NCI-H1092 (cell line): ENCODE data around the gene GATD1.

ENCODE experiments used
- DNase-seq: peaks from one replicate; lab custom pipeline; 2025; lab: John Stamatoyannopoulos, UW

The GATD1 gene, protein sequence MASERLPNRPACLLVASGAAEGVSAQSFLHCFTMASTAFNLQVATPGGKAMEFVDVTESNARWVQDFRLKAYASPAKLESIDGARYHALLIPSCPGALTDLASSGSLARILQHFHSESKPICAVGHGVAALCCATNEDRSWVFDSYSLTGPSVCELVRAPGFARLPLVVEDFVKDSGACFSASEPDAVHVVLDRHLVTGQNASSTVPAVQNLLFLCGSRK

DNA sequence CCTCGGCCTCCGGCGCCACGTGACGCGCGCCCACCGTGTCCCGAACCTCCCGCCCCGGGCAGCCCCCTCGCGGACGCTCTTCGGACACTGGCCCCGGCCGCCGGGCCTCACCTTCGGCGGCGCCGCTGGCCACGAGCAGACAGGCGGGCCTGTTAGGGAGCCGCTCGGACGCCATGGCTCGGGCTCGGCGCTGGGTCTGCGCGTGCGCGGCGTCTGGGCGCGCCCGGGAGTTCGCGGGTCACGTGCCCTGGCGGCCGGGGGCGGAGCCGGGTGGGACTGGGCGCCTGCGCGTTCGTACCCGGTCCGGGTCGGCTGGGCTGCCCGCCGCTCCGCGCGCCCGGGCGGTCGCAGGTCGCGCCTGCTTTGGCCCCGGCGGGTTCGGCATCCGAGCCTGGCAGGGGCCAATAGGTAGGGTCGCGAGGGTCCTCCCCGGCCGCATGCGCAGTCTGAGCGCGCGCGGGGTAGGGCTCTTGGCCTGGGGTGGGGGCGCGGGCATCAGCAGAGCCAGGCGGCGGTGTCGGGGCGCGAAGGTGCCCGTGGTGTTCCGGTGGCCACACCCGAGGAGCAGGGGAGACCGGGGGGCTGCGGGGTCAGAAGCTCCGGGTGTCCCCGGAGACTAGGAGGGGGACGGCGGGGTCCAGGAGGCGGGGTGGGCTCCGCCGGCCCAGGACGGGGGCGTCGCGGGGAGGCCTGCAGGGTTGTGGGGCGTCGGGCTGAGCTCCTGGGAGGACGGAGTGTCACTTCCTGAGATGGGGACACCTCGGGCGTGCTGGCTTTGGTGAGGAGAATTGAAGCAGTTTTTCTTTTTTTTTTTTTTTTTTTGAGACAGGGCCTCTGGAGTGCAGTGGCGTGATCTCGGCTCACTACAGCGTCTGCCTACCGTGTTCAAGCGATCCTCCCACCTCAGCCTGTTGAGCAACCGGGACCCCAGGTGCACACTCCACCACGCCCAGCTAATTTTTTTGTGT is at the start of gene GATD1:
GATD1 (minus strand) TSS at position 200 of the 968 bp plus-strand sequence; CDS start at position 175, 25 bp downstream.
- peak; percentile 83 for DNase-seq

- no peak for DNase-seq
Observed at GRCh38 chr11:826836-827145, 49.5 kb upstream of the GATD1 start.

- DNase-seq: no peak
Observed at GRCh38 chr11:826227-826621, 48.9 kb upstream of the GATD1 start.

DNA sequence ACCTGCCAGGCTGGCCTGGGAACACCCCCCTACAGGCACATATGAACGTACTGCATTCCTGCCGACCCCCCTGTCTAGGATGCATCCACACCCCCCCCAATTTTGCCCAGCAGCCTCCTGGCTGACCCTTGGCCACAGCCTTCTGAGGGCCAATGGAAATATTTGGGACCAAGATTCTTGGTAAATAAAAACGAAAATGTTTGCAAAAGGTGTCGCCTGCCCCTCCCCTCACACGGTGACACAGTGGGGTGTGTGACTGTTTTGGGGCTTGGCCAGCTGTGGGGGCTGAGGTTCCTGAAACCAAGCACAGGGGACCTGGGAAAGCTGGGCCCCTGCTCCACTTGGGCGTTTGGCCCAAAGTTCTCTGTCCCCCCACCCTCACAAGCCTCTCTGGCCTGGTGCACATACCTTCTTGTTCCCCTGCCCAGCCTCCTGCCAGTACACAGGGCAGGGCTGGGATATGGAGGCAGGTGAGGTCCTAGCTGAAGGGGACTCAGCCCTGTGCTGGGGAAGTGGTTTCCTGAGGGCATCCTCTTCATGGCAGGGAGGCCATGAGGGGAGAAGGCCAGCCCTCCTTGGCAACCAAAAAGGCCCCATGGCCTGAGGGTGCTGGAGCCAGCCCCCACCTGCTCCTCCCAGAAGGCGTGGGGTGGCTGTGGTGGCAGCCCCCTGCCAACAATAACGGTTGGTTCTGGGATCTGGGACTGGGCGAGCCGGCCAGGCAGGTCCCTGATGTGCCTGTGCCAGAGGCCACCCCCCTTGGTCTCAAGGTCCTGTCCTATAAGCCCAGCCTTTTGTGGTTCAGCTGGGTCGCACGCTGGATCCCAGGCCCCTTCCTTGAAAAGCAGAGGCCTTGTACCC is 48.3 kb upstream of the GATD1 start:
- DNase-seq: no peak

DNA sequence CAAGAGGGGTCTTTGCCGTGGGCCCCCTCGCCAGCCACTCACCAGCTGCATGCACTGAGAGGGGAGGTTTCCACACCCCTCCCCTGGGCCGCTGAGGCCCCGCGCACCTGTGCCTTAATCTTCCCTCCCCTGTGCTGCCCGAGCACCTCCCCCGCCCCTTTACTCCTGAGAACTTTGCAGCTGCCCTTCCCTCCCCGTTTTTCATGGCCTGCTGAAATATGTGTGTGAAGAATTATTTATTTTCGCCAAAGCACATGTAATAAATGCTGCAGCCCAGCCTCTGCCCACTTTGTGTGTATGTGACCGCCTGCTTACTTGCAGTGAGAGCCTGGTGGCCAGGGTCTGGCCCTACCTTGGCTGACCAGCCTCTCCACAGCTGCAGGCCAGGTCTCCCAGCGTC is 47.7 kb upstream of the GATD1 start:
- no peak for DNase-seq

DNA sequence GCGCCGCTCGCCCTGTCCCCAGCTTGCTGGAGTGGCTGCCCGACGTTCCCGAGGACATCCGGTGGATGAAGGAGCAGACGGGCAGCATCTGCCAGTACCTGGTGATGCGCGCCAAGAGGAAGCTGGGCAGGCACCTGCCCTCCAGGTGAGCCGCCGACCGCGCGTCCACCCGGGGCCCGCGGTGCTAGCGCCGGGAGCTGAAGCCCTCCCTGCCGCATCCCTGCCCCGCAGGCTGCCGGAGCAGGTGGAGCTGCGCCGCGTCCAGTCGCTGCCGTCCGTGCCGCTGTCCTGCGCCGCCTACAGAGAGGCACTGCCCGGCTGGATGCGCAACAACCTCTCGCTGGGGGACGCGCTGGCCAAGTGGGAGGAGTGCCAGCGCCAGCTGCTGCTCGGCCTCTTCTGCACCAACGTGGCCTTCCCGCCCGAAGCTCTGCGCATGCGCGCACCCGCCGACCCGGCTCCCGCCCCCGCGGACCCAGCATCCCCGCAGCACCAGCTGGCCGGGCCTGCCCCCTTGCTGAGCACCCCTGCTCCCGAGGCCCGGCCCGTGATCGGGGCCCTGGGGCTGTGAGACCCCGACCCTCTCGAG is 47.1 kb upstream of the GATD1 start:
- DNase-seq: peak; percentile 82

DNA sequence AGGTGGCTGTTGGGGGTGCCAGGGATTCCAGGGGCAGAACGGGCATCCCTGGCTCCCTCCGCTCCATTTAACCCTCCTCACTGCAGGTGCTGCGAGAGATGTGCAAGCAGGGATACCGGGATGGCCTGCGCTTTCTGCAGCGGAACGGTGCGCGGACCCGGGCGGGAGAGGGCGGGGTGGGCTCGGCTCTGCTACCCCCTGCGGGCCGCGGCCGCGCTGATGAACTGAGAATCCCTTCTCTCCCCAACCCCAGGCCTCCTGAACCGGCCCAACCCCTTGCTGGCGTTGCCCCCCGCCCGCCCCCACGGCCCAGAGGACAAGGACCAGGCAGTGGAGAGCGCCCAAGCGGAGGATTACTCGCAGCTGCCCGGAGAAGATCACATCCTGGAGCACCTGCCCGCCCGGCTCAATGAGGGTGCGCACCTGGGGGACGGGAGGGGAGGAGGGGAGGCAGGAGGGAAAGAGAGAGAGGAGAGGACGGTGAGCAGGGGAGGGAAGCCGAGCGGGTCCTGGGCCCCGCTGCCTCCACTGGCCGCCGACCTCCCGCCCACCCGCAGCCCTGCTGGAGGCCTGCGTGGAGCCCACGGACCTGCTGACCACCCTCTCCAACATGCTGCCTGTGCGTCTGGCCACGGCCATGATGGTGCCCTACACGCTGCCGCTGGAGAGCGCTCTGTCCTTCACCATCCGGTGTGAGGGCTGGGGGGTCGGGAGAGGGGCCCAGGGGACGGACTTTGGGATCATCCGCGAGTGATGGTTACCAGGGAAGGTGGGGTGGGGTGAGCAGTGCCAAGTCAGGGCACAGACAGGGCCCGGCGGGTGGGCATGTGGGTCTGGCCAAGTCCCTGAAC is 46.4 kb upstream of the GATD1 start:
- DNase-seq: no peak

DNA sequence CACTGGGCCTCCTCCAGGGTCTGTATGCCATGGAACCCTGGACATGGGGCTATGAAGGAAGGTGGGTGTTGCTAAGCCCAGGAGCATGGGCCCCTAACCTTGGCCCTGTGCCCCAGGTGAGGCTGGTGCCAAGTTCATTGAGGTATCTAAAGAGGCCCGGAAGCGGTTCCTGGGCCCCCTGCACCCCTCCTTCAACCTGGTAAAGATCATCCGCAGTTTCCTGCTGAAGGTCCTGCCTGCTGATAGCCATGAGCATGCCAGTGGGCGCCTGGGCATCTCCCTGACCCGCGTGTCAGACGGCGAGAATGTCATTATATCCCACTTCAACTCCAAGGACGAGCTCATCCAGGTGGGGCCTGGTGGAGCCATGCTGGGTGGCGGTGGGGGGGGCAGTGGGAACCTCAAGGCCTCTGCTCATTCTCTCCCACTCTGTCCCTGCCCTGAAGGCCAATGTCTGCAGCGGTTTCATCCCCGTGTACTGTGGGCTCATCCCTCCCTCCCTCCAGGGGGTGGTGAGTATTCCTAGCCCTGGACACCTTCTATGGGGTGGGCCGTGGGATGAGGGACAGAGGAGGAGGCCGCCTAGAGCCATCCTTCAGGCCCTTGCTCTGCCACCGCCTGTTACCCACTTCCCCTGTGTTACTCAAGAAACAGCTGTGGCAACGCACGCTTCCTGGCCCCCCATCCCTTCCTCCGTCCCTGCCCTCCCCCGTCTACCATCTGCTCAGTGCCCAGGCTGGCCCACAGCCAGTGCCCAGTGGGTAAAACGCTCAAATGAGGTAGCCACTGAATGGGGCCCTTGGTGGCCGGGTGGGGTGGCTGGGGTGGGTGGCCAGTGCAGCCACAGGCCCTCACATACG is 44.5 kb upstream of the GATD1 start:
- DNase-seq: no peak

GRCh38 chr11:820655-821511 is 43.6 kb upstream of the GATD1 start:
- no peak for DNase-seq

GRCh38 chr11:819943-820649 is 42.8 kb upstream of the GATD1 start:
- peak; percentile 48 for DNase-seq

GRCh38 chr11:819129-819931 is 42.0 kb upstream of the GATD1 start:
- DNase-seq: peak; percentile 83

- DNase-seq: no peak
Observed at GRCh38 chr11:818396-819128, 41.3 kb upstream of the GATD1 start, which contains the start of gene PNPLA2. PNPLA2 (plus strand) TSS chr11:818914; CDS start chr11:819719, 805 bp downstream.

DNA sequence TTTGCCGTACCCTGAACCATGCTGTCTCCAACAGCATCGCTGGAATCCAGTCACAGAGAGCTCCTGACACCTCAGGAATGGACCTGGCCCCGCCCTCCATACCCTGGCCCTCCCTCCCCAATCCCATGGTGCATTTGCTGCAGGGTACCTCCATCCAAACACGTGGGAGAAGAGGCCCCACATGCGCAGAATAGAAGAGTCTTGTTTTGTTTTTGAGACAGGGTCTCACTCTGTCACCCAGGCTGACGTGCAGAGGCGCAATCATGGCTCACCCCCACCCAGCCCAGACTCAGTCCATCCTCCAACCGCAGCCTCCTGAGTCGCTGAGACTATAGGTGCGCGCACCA is 39.1 kb upstream of the GATD1 start:
- DNase-seq: no peak

GRCh38 chr11:815675-816432 is 38.6 kb upstream of the GATD1 start:
- no peak for DNase-seq

GRCh38 chr11:813456-814096 is 36.3 kb upstream of the GATD1 start:
- DNase-seq: no peak

DNA sequence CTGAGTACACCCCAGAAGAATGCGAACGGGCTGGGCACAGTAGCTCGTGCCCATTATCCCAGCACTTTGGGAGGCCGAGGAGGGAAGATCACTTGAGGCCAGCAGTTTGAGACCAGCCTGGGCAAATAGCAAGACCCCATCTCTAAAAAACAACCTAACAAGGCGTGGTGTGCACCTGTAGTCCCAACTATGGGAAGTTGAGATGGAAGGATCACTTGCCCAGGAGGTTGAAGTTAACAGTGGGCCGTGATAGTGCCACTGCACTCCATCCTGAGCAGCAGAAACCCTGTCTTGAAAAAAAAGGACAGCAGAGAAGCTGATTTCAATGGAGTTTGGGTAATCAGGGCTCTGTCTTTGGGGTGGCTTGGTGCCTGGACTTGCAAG is 35.8 kb upstream of the GATD1 start:
- no peak for DNase-seq
